ENCODE data around the gene CHRNA1.

DNA sequence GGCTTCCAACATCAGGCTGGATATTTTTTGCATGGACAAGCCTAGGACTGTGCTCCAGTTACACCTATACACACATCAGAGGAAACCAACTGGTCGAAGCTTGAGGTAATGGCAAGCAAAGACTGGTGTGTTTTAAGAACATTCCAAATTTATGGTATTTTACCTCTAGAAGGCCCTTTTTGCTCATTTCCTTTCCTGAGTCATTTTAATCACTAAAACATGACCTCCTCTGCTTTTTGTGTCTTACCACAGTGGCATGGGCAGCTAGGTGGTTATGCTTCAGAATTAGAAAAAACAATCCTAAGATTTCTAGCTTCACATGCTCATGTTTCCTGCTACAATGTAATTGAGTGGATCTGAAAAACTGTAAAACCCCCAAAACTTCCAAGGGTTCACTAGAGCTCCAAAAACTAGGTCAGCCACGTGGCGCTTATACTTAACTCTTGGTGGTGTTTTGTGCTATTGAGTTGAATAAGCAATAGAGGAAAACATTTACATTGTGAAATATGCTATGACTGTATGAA, 30.6 kb upstream of the CHRNA1 start:
- TF ChIP-seq, protein P1, sequence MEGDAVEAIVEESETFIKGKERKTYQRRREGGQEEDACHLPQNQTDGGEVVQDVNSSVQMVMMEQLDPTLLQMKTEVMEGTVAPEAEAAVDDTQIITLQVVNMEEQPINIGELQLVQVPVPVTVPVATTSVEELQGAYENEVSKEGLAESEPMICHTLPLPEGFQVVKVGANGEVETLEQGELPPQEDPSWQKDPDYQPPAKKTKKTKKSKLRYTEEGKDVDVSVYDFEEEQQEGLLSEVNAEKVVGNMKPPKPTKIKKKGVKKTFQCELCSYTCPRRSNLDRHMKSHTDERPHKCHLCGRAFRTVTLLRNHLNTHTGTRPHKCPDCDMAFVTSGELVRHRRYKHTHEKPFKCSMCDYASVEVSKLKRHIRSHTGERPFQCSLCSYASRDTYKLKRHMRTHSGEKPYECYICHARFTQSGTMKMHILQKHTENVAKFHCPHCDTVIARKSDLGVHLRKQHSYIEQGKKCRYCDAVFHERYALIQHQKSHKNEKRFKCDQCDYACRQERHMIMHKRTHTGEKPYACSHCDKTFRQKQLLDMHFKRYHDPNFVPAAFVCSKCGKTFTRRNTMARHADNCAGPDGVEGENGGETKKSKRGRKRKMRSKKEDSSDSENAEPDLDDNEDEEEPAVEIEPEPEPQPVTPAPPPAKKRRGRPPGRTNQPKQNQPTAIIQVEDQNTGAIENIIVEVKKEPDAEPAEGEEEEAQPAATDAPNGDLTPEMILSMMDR (conservative IDR thresholded peaks at IDR 0.05; ENCODE audit: low read length), result no peak
- no peak for TF ChIP-seq EZH2phosphoT487 (IDR thresholded peaks at IDR 0.05; ENCODE audit: borderline replicate concordance, low read depth, low read length)
